Endodermal cell (in vitro differentiated cells): ENCODE data around the gene ATG2A. TPM values are rescaled to one million over a fixed set of nuclear protein-coding genes. Genes with fewer than 3 reads are reported as not detected.

ENCODE experiments used
- DNase-seq: peaks from one replicate; pipeline ENCODE4 v3.0.0-alpha.2; 2017
- H3K27ac ChIP-seq: 2 replicates; pipeline ENCODE4 v1.5.1; 2013; ENCODE audit warnings: mild to moderate bottlenecking, low read depth, low read length, moderate library complexity
- H3K27me3 ChIP-seq: 2 replicates; pipeline ENCODE4 v1.6.1; 2013; ENCODE audit warnings: mild to moderate bottlenecking, low read length, moderate library complexity; ENCODE audit not compliant: insufficient read depth, control insufficient read depth, poor library complexity, severe bottlenecking
- H3K36me3 ChIP-seq: 2 replicates; pipeline ENCODE4 v1.7.0; 2013; ENCODE audit warnings: mild to moderate bottlenecking, low read length, moderate library complexity; ENCODE audit not compliant: control insufficient read depth, insufficient read depth
- H3K4me1 ChIP-seq: one replicate; pipeline ENCODE4 v1.7.0; 2013; ENCODE audit warnings: low read length; ENCODE audit not compliant: control insufficient read depth, insufficient read depth
- H3K4me3 ChIP-seq: 2 replicates; pipeline ENCODE4 v1.5.1; 2013; ENCODE audit warnings: mild to moderate bottlenecking, low read length, moderate library complexity
- H3K9ac ChIP-seq: 2 replicates; pipeline ENCODE4 v1.6.1; 2013; ENCODE audit warnings: mild to moderate bottlenecking, low read length, moderate library complexity; ENCODE audit not compliant: poor library complexity, severe bottlenecking; ENCODE audit errors: extremely low read depth
- H3K9me3 ChIP-seq: 2 replicates; pipeline ENCODE4 v1.6.1; 2013; ENCODE audit warnings: mild to moderate bottlenecking, low read length, moderate library complexity; ENCODE audit not compliant: control insufficient read depth
- H3K27ac Mint-ChIP-seq: 2 replicates; pipeline ENCODE4 v1.8.0; 2020; ENCODE audit warnings: mixed read lengths
- H3K27me3 Mint-ChIP-seq: 2 replicates; pipeline ENCODE4 v1.8.0; 2021; ENCODE audit warnings: mild to moderate bottlenecking, mixed read lengths; ENCODE audit not compliant: insufficient read depth
- H3K36me3 Mint-ChIP-seq: 2 replicates; pipeline ENCODE4 v1.8.0; 2020; ENCODE audit warnings: low read depth, mixed read lengths
- H3K4me1 Mint-ChIP-seq: 2 replicates; pipeline ENCODE4 v1.8.0; 2020; ENCODE audit warnings: mixed read lengths
- H3K4me3 Mint-ChIP-seq: 2 replicates; pipeline ENCODE4 v1.8.0; 2020; ENCODE audit warnings: mild to moderate bottlenecking, moderate library complexity, mixed read lengths
- H3K9me3 Mint-ChIP-seq: 2 replicates; pipeline ENCODE4 v1.8.0; 2020; ENCODE audit warnings: mild to moderate bottlenecking, mixed read lengths
- CTCF ChIP-seq: fragments of 200-600 bp; sonication (generic); conservative IDR thresholded peaks from 2 replicates; pipeline ENCODE4 v1.5.0; 2021; ENCODE audit warnings: antibody characterized with exemption, mild to moderate bottlenecking
- WGBS, 2 experiments: methylation state at CpG; one replicate each; pipeline versions ENCODE4 v1.1.5 to v1.1.7; 2013; ENCODE audit warnings: missing lambda C conversion rate in 2 of 2, mixed read lengths in 1 of 2; ENCODE audit not compliant: insufficient coverage in 1 of 2, insufficient read length in 1 of 2; 5-methylcytosine and 5-hydroxymethylcytosine counted together
- total RNA-seq, 2 donors: library from RNA; stranded (reverse); fragmentation: NEBNext Ultra II Directional in 1 of 2; extraction: Animal tissue kit (Norgen Biotek cat#: 25700) in 1 of 2; gene quantifications; 2 replicates in 1 of 2; 3 replicates in 1 of 2; pipeline ENCODE4 v1.2.1, GENCODE V29; 2021

ATG2A gene
- total RNA-seq, 2 donors from 2014 or later: 17.0 to 23.0 TPM

GRCh38 chr11:64883575-64883974 lies 33.4 kb downstream of the ATG2A start:
- H3K9me3 Mint-ChIP-seq: no peaks in the 10 kb centered on the region
- TF ChIP-seq CTCF: no peak
- H3K9me3 ChIP-seq: no peaks in the 10 kb centered on the region
- H3K9ac ChIP-seq: no peak overlapping the region
- H3K4me1 Mint-ChIP-seq: peaks cover 19% of the 10 kb centered on the region
- H3K36me3 Mint-ChIP-seq: no peaks in the 10 kb centered on the region
- peaks cover 5% of the 10 kb centered on the region for H3K27me3 Mint-ChIP-seq
- no peaks in the 10 kb centered on the region for H3K36me3 ChIP-seq
- H3K27ac ChIP-seq: no peak overlapping the region
- no peaks in the 10 kb centered on the region for H3K27me3 ChIP-seq
- DNase-seq: no peak
- no peak overlapping the region for H3K4me3 ChIP-seq
- H3K4me3 Mint-ChIP-seq: no peak overlapping the region
- 96 to 100% methylated on average over 5 of the region's 5 CpGs for WGBS, 2 experiments
- H3K4me1 ChIP-seq: peaks cover 6% of the 10 kb centered on the region
- H3K27ac Mint-ChIP-seq: no peak overlapping the region

GRCh38 chr11:64882243-64882642 lies 34.8 kb downstream of the ATG2A start:
- no peak for TF ChIP-seq CTCF

GRCh38 chr11:64881476-64881875 lies 35.5 kb downstream of the ATG2A start:
- no peaks in the 10 kb centered on the region for H3K9me3 Mint-ChIP-seq
- H3K27me3 Mint-ChIP-seq: peaks cover 8% of the 10 kb centered on the region
- DNase-seq: no peak
- peaks cover 20% of the 10 kb centered on the region for H3K4me1 Mint-ChIP-seq
- WGBS, 2 experiments: 90 to 94% methylated on average over 5 to 8 of the region's 8 CpGs
- H3K27me3 ChIP-seq: no peaks in the 10 kb centered on the region
- H3K4me3 ChIP-seq: no peak overlapping the region
- H3K4me3 Mint-ChIP-seq: no peak overlapping the region
- H3K27ac ChIP-seq: no peak overlapping the region
- H3K4me1 ChIP-seq: no peaks in the 10 kb centered on the region
- H3K36me3 ChIP-seq: no peaks in the 10 kb centered on the region
- H3K36me3 Mint-ChIP-seq: no peaks in the 10 kb centered on the region
- no peaks in the 10 kb centered on the region for H3K9me3 ChIP-seq
- TF ChIP-seq CTCF: no peak
- no peak overlapping the region for H3K27ac Mint-ChIP-seq
- H3K9ac ChIP-seq: no peak overlapping the region

More at GRCh38 chr11:64882243-64882642, 34.8 kb downstream of the ATG2A start:
- Histone ChIP-seq H3K27ac (no peak overlapping the region), H3K27me3 (no peaks in the 10 kb centered on the region), H3K36me3 (no peaks in the 10 kb centered on the region), H3K9ac (no peak overlapping the region), H3K9me3 (no peaks in the 10 kb centered on the region), H3K4me3 (no peak overlapping the region), H3K4me1 (no peaks in the 10 kb centered on the region)
- Mint-ChIP-seq H3K36me3 (no peaks in the 10 kb centered on the region), H3K27ac (no peak overlapping the region), H3K9me3 (no peaks in the 10 kb centered on the region), H3K4me1 (peaks cover 14% of the 10 kb centered on the region), H3K4me3 (no peak overlapping the region), H3K27me3 (peaks cover 6% of the 10 kb centered on the region)
- 91 to 98% methylated on average over 4 to 5 of the region's 5 CpGs for WGBS, 2 experiments
- no peak for DNase-seq
